Mucosa of gallbladder (tissue), 1 donor: ENCODE results near the gene SLC13A3. TPM values are rescaled to one million over a fixed set of nuclear protein-coding genes. Genes with fewer than 3 reads are reported as not detected.

Source experiments
- DNase-seq: peaks from one replicate; pipeline ENCODE4 v3.0.0-alpha.2; 2020; ENCODE audit warnings: low spot score
- total RNA-seq: library from RNA; stranded (reverse); gene quantifications from one replicate; pipeline ENCODE4 v1.2.1, GENCODE V29; 2021
- donor health status: DM: no; HTN: no; CAD: no.

The SLC13A3 gene
- total RNA-seq, 1 donor from 2014 or later: 1.5 TPM

- DNase-seq: no peak
These were observed 112.1 kb downstream of the SLC13A3 start for GRCh38 chr20:46539113-46539512.

- no peak for DNase-seq
These were observed 120.6 kb downstream of the SLC13A3 start for GRCh38 chr20:46530640-46531039.

DNA sequence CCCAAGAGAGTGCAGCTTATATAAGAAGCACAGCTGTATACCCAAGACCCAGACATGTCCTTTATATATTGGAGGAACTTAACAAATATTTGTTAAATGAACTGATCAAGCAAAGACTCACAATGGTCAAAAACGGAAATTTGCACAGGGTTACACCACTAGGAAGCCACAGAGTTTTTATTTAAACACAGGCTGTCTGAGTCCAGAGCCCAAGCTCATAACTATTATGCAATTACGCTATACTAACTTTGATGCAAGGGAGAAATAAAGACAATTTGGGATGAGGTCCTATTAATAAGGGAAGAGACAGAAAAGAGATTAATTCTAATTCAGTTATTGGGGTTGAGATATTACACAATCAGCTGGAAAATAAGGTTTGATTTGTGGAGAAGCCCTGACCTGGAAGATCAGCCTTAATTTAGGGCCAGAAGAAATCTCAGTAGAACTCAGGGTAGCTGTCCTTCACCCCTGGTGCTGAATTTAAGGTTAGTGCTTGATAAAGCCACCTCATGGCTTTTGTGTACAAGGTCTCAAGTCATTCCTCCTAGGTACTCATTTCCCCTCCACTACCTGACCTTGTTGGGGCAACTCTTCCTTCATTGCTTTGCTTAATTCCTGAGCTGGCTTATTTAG lies 127.4 kb downstream of the SLC13A3 start:
- no peak for DNase-seq

DNA sequence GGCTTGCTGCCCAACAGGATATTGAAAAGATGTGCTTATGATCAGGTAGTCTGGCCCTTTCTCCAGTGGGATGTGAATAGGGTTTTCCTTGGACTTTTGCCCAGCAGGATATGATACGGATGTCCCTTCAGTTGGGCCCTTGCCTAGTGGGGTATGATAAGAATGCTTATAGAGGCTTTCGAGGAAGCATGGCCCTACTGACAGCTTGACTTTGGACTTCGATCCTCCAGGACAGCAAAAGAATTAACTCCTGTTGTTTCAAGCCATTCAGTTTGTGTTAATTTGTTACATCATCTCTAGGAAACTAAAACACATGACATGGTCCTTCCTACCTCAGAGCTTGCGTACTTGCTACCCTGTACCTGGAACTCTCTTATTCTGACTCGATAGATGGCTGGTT lies 128.2 kb downstream of the SLC13A3 start:
- DNase-seq: peak; percentile 44

GRCh38 chr20:46520976-46521579 lies 130.2 kb downstream of the SLC13A3 start:
- peak; percentile 58 for DNase-seq

DNA sequence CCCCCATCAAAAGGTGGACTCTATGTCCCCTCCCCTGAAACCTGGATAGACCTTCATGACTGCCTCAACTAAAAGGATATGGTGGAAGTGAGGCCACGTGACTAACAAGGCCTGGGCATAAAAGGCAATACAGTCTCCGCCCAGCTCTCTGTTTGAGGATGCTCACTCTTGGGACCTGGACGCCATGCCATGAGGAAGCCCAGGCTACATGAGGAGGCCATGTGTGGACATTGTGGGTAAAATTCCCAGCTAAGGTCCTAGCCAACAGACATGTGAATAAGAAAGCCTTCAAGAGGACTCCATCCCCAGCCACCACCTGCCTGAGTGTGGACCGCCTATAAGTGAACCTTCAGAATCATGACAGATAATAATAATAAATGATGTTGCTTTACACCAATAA lies 130.7 kb downstream of the SLC13A3 start:
- DNase-seq: no peak

GRCh38 chr20:46519471-46520068 lies 131.7 kb downstream of the SLC13A3 start:
- DNase-seq: no peak

DNA sequence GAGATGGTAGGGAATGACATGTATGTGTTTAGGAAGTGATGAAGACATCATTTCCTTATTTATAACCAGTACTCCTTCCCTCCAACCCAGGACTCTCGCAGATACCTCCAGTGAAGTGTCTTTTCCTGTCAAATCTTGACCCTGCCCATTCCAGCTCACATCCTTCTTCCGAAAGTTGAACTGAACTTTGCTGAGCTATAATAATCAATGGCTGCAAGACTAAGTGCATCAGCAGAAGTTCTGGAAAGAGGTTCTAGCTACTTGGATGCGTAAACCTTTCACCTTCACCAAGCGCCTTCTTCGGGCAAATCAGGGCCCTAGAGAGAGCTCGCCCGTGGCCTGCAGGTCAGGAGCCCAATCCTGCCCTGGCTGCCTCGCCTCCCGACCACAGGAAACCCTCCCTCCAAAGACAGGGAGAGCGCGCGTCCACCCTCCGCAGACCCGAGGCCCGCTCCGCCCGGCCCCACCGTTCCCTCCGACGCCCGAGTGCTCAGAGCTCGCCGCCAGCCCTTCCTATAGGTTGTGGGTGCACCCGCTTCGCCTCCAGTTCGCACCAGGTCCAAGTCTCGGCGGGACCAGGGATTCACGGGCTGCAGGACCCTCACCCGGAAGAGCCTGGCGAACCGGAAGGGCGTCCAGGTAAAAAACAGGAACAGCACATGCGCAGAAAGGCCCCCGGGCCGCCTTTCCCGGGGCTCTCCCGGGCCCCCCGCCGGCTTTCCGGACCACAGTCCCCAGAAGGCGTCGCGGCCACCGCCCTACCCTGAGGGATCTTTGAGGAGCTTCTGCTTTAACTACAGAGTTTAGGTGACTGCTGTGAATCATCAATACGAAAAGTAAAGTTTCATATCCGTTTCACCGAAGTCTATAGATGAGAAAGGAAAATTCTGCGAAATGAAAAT lies 138.1 kb downstream of the SLC13A3 start, which contains the start of gene ZNF334:
ZNF334 (minus strand) TSS at position 617 of the 902 bp plus-strand sequence. CDS start 1,457 bp downstream, outside the sequence.
- DNase-seq: peak; percentile 42

GRCh38 chr20:46509523-46509922 lies 141.7 kb downstream of the SLC13A3 start:
- DNase-seq: no peak

Other genes with a start within 250 kb of the SLC13A3 start
- gene ELMO2, start 244.8 kb downstream of the SLC13A3 start, total RNA-seq: 33.3 TPM
- gene ZNF334, start 137.9 kb downstream of the SLC13A3 start, total RNA-seq: 7.7 TPM
- gene OCSTAMP, start 100.8 kb downstream of the SLC13A3 start, total RNA-seq: not detected
- gene TP53RK, start 38.0 kb upstream of the SLC13A3 start, total RNA-seq: 9.6 TPM
- gene SLC2A10, start 58.2 kb upstream of the SLC13A3 start, total RNA-seq: 21.8 TPM
- gene EYA2, start 243.4 kb upstream of the SLC13A3 start, total RNA-seq: 2.1 TPM